A549 treated with AZD2906 at 1 μM for 4 hours (cell line): ENCODE measurements around the gene C1orf21. TPM values are rescaled to one million over a fixed set of nuclear protein-coding genes. Genes with fewer than 3 reads are reported as not detected.

Experiments
- total RNA-seq: library from RNA; stranded (reverse); fragments of 200-300 nt; extraction: Qiagen RNA extraction; gene quantifications from 5 replicates; pipeline ENCODE4 v1.2.3, GENCODE V29; 2022

The C1orf21 gene, protein sequence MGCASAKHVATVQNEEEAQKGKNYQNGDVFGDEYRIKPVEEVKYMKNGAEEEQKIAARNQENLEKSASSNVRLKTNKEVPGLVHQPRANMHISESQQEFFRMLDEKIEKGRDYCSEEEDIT
- 7.9 to 13.6 TPM (median 10.7 TPM) in 5 replicates for total RNA-seq

DNA sequence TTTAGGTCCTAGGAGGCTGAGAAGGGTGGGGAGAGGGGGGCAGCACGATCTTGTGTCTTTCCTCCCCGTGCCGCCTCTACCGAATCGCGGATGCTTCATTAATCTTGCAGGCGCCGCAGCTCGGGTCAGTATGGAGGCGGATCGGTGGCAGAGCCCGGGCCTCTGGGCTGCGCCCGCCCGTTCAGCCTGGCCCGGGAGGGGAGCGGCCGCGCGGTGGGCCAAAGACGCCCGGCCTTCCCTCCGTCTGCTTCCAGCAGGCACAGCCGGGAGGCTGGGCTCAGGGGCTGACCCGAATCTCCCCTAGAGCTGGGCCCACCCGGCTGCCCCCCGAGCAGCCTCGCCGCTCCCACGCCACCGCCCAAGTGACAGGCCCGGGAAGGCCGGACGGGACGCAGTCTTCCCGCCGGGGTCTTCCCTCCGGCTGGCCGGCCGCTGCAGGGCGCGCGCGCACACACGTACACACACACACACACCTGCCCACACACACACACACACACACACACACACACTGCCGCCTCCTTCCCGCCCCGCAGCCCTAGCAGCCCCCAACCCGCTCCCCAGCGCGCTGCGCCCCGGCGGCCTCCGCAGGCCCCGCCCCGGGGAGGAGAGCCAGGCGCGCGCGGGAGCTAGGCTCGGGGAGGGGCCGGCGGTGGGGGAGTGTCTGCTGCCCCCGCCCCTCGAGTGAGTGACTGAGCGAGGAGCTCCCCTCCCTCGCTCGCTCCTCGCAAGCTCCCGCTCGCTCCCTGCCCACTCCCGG lies at the start of gene C1orf21:
Gene C1orf21, plus strand, starts transcription at position 718 of the 757 bp plus-strand sequence. CDS start 90,481 bp downstream, outside the sequence.

